ENCODE data around the gene DRGX.

DRGX gene

DNA sequence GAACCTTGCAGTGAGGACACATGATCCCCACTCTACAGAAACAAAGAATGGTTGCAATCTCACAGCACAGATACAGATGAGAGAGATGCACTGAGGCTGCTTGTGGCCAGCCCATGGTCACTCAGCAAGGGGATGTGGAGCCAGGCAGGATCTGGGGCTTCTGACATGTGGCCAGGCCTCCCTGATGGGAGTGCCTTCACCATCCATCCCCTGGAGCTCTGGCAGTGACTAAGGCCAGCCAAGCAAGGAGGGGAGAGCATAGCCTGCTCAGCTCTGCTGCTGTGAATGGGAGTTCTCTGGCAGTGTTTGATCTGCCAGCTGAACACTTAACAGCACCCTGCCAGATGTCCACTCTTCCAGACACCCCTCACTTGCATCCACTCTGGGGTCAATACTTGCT, 77.1 kb downstream of the DRGX start:
- no peaks in the 10 kb centered on the region for H3K9me3 ChIP-seq (ENCODE audit: control insufficient read depth, low read length)
- DNase-seq = no peak
- no peak overlapping the region for H2BK12ac ChIP-seq (ENCODE audit: low read length in 2 of 2)
- H3K9ac ChIP-seq (ENCODE audit: low read length) = no peak overlapping the region
- H3K14ac ChIP-seq (ENCODE audit: low read length in 2 of 2) = no peak overlapping the region
- no peaks in the 10 kb centered on the region for H3K79me1 ChIP-seq (replicated peaks; ENCODE audit: low read length, poor library complexity, severe bottlenecking)
- H3K18ac ChIP-seq (ENCODE audit: low read depth in 1 of 2, low read length in 2 of 2) = no peak overlapping the region
- H2BK15ac ChIP-seq (ENCODE audit: low read depth, poor library complexity, severe bottlenecking) = no peak overlapping the region
- no peak overlapping the region for H2AK5ac ChIP-seq (ENCODE audit: low read length, severe bottlenecking)
- no peaks in the 10 kb centered on the region for H3K36me3 ChIP-seq (ENCODE audit: control insufficient read depth in 1 of 2, insufficient read depth in 2 of 2, low read depth in 1 of 2, low read length in 2 of 2)
- H3K27me3 ChIP-seq (ENCODE audit: control insufficient read depth in 1 of 2, insufficient read depth in 1 of 2, low read length in 2 of 2) = peaks cover 0 to 62% of the 10 kb centered on the region in 2 experiments
- H3K4me2 ChIP-seq (ENCODE audit: low read length, poor library complexity, severe bottlenecking) = no peak overlapping the region
- no peaks in the 10 kb centered on the region for H3K4me1 ChIP-seq (ENCODE audit: control insufficient read depth, insufficient read depth, low read depth, low read length)
- H3K4ac ChIP-seq (ENCODE audit: low read depth in 1 of 2, low read length in 2 of 2) = no peak overlapping the region
- H3K27ac ChIP-seq (ENCODE audit: low read length, poor library complexity, severe bottlenecking) = no peak overlapping the region
- H2AFZ ChIP-seq (ENCODE audit: low read depth, low read length) = no peak overlapping the region
- no peak overlapping the region for H3K4me3 ChIP-seq (ENCODE audit: insufficient read depth in 1 of 2, low read depth in 1 of 2, low read length in 2 of 2)
- H2BK120ac ChIP-seq (ENCODE audit: low read depth, low read length) = no peak overlapping the region
- H4K91ac ChIP-seq (ENCODE audit: low read length) = no peak overlapping the region
- no peak overlapping the region for H4K8ac ChIP-seq (ENCODE audit: low read length)
- no peak overlapping the region for H3K23ac ChIP-seq (ENCODE audit: low read length in 2 of 2)
- H2BK5ac ChIP-seq (ENCODE audit: low read depth, low read length, poor library complexity, severe bottlenecking) = no peak overlapping the region

DNA sequence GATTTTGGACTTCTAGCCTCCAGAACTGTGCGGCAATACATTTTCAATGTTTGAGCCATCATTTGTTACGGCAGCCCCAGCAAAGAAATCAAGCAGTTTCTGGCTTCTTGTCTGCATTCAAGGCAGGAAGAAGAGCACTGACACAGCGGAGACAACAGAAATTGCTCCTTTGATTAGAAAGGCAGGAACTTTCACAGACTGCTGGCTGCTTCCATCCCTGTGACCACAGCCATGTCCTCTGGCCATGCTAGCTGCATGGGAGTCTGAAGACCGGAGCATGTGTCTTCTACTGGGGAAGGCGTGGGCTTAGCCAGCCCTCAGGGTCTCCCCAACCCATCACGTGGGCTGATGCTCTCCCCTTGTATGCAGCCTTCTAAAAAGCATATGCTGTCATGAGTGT, 77.9 kb downstream of the DRGX start:
- H2BK15ac ChIP-seq (ENCODE audit: low read depth, poor library complexity, severe bottlenecking) = no peak overlapping the region
- H3K9ac ChIP-seq (ENCODE audit: low read length) = no peak overlapping the region
- H2AFZ ChIP-seq (ENCODE audit: low read depth, low read length) = no peak overlapping the region
- H3K27me3 ChIP-seq (ENCODE audit: control insufficient read depth in 1 of 2, insufficient read depth in 1 of 2, low read length in 2 of 2) = peaks cover 0 to 61% of the 10 kb centered on the region in 2 experiments
- H2BK12ac ChIP-seq (ENCODE audit: low read length in 2 of 2) = no peak overlapping the region
- H2AK5ac ChIP-seq (ENCODE audit: low read length, severe bottlenecking) = no peak overlapping the region
- no peak overlapping the region for H4K8ac ChIP-seq (ENCODE audit: low read length)
- H3K9me3 ChIP-seq (ENCODE audit: control insufficient read depth, low read length) = no peaks in the 10 kb centered on the region
- no peak for DNase-seq
- no peak overlapping the region for H3K4me2 ChIP-seq (ENCODE audit: low read length, poor library complexity, severe bottlenecking)
- no peaks in the 10 kb centered on the region for H3K36me3 ChIP-seq (ENCODE audit: control insufficient read depth in 1 of 2, insufficient read depth in 2 of 2, low read depth in 1 of 2, low read length in 2 of 2)
- H3K23ac ChIP-seq (ENCODE audit: low read length in 2 of 2) = no peak overlapping the region
- no peak overlapping the region for H3K14ac ChIP-seq (ENCODE audit: low read length in 2 of 2)
- H3K79me1 ChIP-seq (replicated peaks; ENCODE audit: low read length, poor library complexity, severe bottlenecking) = no peaks in the 10 kb centered on the region
- H4K91ac ChIP-seq (ENCODE audit: low read length) = no peak overlapping the region
- no peak overlapping the region for H3K27ac ChIP-seq (ENCODE audit: low read length, poor library complexity, severe bottlenecking)
- no peak overlapping the region for H3K4me3 ChIP-seq (ENCODE audit: insufficient read depth in 1 of 2, low read depth in 1 of 2, low read length in 2 of 2)
- WGBS = 79% methylated on average over 6 of the region's 6 CpGs
- H3K4me1 ChIP-seq (ENCODE audit: control insufficient read depth, insufficient read depth, low read depth, low read length) = no peaks in the 10 kb centered on the region
- H3K18ac ChIP-seq (ENCODE audit: low read depth in 1 of 2, low read length in 2 of 2) = no peak overlapping the region
- H3K4ac ChIP-seq (ENCODE audit: low read depth in 1 of 2, low read length in 2 of 2) = no peak overlapping the region
- no peak overlapping the region for H2BK120ac ChIP-seq (ENCODE audit: low read depth, low read length)
- H2BK5ac ChIP-seq (ENCODE audit: low read depth, low read length, poor library complexity, severe bottlenecking) = no peak overlapping the region

DNA sequence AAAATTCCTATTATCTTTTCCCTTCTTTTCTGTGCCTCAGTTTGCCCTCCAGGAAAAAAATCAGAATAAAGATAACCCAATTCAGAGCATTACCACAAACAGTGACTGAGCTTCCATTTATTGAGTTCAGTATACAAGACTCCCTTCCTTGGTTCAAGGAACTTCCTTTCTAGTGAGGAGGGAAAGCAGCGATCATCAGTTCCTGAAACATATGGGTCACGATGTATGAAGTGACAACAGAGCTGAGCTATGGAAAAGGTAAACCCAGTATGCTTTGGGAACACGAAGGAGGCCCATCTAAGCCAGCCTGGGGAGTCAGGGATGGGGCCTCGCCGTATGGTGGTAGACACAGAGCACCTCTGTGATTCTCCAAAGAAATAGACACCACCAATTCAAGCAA, 81.1 kb downstream of the DRGX start:
- Histone ChIP-seq H3K79me1 (replicated peaks; ENCODE audit: low read length, poor library complexity, severe bottlenecking) (no peaks in the 10 kb centered on the region), H2BK5ac (ENCODE audit: low read depth, low read length, poor library complexity, severe bottlenecking) (no peak overlapping the region), H3K4me1 (ENCODE audit: control insufficient read depth, insufficient read depth, low read depth, low read length) (no peaks in the 10 kb centered on the region), H2BK120ac (ENCODE audit: low read depth, low read length) (no peak overlapping the region), H3K9me3 (ENCODE audit: control insufficient read depth, low read length) (no peaks in the 10 kb centered on the region), H3K27ac (ENCODE audit: low read length, poor library complexity, severe bottlenecking) (no peak overlapping the region), H3K14ac (ENCODE audit: low read length in 2 of 2) (no peak overlapping the region), H3K36me3 (ENCODE audit: control insufficient read depth in 1 of 2, insufficient read depth in 2 of 2, low read depth in 1 of 2, low read length in 2 of 2) (no peaks in the 10 kb centered on the region), H3K23ac (ENCODE audit: low read length in 2 of 2) (no peak overlapping the region), H3K27me3 (ENCODE audit: control insufficient read depth in 1 of 2, insufficient read depth in 1 of 2, low read length in 2 of 2) (peaks cover 0 to 56% of the 10 kb centered on the region in 2 experiments), H3K4ac (ENCODE audit: low read depth in 1 of 2, low read length in 2 of 2) (no peak overlapping the region), H3K4me3 (ENCODE audit: insufficient read depth in 1 of 2, low read depth in 1 of 2, low read length in 2 of 2) (no peak overlapping the region), H2AFZ (ENCODE audit: low read depth, low read length) (no peak overlapping the region), H4K8ac (ENCODE audit: low read length) (no peak overlapping the region), H4K91ac (ENCODE audit: low read length) (no peak overlapping the region), H3K18ac (ENCODE audit: low read depth in 1 of 2, low read length in 2 of 2) (no peak overlapping the region), H3K4me2 (ENCODE audit: low read length, poor library complexity, severe bottlenecking) (no peak overlapping the region), H2BK12ac (ENCODE audit: low read length in 2 of 2) (no peak overlapping the region), H2BK15ac (ENCODE audit: low read depth, poor library complexity, severe bottlenecking) (no peak overlapping the region), H3K9ac (ENCODE audit: low read length) (no peak overlapping the region), H2AK5ac (ENCODE audit: low read length, severe bottlenecking) (no peak overlapping the region)
- DNase-seq = no peak
- 88% methylated on average over 3 of the region's 5 CpGs for WGBS
